ENCODE data around the gene RAB3IL1. TPM values are rescaled to one million over a fixed set of nuclear protein-coding genes. Genes with fewer than 3 reads are reported as not detected.

RAB3IL1 gene
- total and polyA plus RNA-seq, 9 of the 15 experiments (the other 6 are each of a cell fraction or from before 2014, with no cell fraction given): 0.15 to 42.6 (median 15.5) TPM

GRCh38 chr11:61855939-61856680 lies 61.3 kb downstream of the RAB3IL1 start (continued):
- peak; percentile 26 for TF ChIP-seq REST (IDR thresholded peaks at IDR 0.05; ENCODE audit: borderline replicate concordance)
- no peak for TF ChIP-seq REST (CRISPR knock-in tag; IDR thresholded peaks at IDR 0.05; ENCODE audit: low read depth)
- TF ChIP-seq NFE2L1 (tag; IDR thresholded peaks at IDR 0.05; ENCODE audit: borderline replicate concordance, low read depth): no peak
- no peak for TF ChIP-seq HNRNPL (IDR thresholded peaks at IDR 0.05; ENCODE audit: low read depth, low read length)
- TF ChIP-seq CEBPZ (IDR thresholded peaks at IDR 0.05; ENCODE audit: borderline replicate concordance, low read depth, low read length): no peak
- TF ChIP-seq ZNF384 (IDR thresholded peaks at IDR 0.05; ENCODE audit: low read depth, low read length): no peak
- no peak for TF ChIP-seq E2F1 (CRISPR knock-in tag; IDR thresholded peaks at IDR 0.05)
- no peak for TF ChIP-seq TSC22D4 (tag; IDR thresholded peaks at IDR 0.05)

Data from K562 (cell line).